GM19372 (cell line): ENCODE results near the gene KCNAB1.

Experiments used
- ATAC-seq: cut with Tn5 transposase; IDR thresholded peaks from one replicate; pipeline ENCODE4 v1.9.1; 2021; ENCODE audit warnings: mild to moderate bottlenecking, low read depth, moderate library complexity; ENCODE audit not compliant: unreplicated experiment

The KCNAB1 gene

GRCh38 chr3:156352728-156353127 lies 232.3 kb downstream of the KCNAB1 start:
- ATAC-seq = no peak

DNA sequence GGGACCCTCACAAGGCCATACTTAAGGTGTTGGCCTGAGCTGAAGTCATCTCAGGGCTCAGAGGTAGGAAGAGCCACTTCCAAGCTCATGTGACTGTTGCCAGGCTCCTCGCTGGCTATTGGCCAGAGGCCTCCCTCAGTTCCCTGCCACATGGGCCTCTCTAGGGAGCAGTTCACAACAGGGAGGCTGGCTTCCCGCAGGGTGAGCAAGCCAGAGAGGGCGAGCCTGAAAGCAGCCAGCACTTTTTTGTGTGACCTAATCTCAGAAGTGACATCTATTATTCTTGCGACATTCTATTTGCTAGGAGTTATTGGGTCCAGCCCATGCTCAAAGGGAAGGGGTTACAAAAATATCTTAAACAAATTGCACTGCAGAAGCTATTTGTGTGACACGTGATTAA lies 233.2 kb downstream of the KCNAB1 start:
- ATAC-seq = no peak

- ATAC-seq = no peak
Observed at GRCh38 chr3:156356537-156357363, 236.4 kb downstream of the KCNAB1 start.

GRCh38 chr3:156358232-156358631 lies 237.9 kb downstream of the KCNAB1 start:
- ATAC-seq = no peak

- ATAC-seq = no peak
Observed at GRCh38 chr3:156359368-156359767, 239.0 kb downstream of the KCNAB1 start.

DNA sequence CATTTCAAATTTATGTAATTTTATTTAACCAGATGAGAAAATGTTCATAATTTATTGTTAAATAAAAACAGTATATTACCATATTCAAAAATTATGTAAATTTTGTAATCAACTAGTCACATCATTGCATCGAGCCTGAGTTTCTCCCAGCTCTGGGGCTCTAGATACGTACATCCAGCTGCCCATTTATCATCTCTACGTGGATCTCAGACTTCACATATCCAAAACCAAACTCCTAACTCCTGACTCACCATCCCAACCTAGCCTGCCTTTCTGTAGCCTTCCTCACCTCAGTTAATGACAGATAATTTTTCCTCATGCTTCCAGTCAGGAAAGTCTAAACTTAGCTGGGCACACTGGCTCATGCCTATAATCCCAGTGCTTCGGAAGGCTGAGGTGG lies 239.7 kb downstream of the KCNAB1 start:
- no peak for ATAC-seq

GRCh38 chr3:156360963-156361362 lies 240.6 kb downstream of the KCNAB1 start:
- ATAC-seq = no peak

- no peak for ATAC-seq
Observed at GRCh38 chr3:156366559-156366958, 246.2 kb downstream of the KCNAB1 start.

DNA sequence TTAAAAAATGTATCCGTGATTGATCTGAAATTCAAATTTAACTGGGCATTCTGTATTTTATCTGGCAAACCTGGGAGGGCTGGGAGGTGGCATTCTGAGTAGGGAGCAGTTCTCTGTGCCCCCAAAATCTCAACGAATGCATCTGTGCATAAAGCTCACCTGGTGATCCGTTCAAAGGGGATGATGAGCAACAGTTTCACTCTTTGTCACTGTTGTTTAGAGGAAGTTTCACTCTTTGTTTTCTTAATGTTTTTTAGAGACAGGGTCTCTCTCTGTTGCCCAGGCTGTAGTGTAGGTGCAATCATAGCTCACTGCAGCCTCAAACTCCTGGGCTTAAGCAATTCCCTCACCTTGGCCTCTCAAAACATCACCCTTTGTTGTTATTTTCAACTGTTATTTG lies 247.8 kb downstream of the KCNAB1 start:
- no peak for ATAC-seq

GRCh38 chr3:156371701-156372100 lies 251.3 kb downstream of the KCNAB1 start:
- no peak for ATAC-seq

DNA sequence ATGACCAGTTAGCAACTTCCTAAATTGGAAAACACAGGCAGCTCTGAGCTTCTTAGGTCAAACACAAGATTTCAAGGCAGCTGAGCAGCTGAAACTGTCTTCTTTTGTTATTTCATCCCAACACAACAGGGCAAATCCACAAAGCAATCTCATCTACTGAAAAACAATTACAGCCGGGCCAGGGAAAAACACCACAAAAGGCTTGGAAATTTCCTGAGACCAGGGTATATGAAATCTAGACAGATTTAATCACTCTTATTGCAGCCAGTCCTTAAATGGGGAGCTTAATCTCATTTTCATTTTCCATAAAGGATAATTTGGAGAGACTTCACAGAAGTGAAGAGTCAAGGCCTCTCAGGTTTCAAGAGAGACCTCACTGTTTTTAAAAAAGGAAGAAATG lies 252.7 kb downstream of the KCNAB1 start:
- ATAC-seq = no peak

DNA sequence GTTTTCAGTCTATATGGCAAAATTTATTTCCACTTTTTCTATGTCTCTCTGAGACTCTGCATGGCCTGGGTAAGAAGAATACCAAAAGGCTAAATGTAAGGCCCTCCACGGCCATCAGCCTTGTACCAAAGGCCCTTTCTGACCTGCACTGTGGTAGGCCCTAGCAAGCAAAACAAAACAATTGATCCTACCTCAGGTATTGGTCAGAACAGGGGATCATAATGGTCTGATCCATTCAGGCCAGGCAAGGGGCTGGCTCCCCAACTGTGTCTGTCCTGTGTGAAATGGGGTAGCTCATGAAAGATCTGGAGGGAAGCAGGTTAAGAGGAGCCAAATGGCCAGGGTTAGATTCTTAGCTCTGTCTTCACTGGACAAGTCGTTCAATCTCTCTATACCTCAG lies 253.3 kb downstream of the KCNAB1 start:
- ATAC-seq = no peak

- no peak for ATAC-seq
Observed at GRCh38 chr3:156376199-156376598, 255.8 kb downstream of the KCNAB1 start.

- ATAC-seq = no peak
Observed at GRCh38 chr3:156377266-156377665, 256.9 kb downstream of the KCNAB1 start.

GRCh38 chr3:156377718-156378117 lies 257.3 kb downstream of the KCNAB1 start:
- no peak for ATAC-seq

GRCh38 chr3:156378871-156379270 lies 258.5 kb downstream of the KCNAB1 start:
- ATAC-seq = no peak

GRCh38 chr3:156379327-156379726 lies 258.9 kb downstream of the KCNAB1 start:
- no peak for ATAC-seq

DNA sequence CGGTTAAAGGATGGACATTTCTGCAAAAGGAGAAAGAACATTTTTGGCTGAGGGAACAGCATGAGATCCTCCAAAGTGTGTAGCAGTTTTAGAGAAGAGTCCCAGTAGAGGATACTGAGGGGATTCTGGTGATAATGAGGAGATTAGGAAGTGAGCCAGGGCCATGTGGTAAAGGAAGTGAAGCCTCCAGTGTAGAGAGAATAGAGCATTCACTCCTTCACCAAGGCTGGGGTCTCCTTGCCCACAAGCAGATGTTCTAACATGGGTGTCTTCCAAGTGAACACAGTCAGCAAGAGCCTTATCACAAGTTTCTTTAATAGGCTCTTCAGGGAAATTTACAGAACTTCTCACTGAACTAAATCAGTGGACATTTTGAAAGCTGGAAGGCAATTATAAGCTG lies 260.9 kb downstream of the KCNAB1 start:
- no peak for ATAC-seq

DNA sequence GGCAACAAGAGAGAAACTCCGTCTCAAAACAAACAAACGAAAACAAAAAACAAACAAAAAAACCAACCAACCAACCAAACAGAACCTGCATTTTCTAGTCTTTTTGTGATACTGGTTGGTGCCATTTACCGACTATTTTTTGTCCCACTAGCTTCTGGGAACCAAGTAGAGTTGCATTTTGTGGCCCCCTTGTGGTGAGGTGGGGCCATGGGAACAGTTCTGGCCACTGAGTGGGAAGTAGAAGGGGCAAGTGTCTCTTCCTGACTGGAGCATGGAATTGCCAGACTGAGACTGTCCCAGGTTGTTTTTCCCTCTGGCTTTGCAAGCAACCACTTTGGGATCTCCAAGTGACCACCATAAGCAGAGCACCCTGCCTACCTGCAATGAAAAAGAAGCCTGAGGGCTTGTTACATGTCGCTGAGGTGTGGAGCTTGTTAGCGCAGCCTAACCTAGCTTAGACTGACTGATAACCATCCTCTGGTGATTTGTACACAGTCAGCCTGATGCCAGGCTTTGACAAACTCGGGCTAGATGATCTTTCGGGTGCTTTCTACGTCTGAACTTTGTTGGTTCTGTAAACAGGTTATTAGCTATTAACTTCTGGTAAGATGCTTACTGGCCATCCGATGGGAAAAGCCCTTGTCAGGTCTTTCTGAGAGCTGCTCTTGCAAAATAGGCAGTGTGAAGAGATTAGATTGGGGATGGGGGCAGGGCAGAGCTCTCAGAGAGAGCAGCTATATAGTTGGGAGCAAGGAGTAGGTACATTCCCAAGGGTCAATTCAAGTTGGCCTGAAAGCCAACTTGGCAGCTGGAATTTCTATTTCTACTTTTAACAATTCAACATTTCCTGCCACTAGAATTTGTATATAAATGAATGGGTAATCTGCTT lies 262.3 kb downstream of the KCNAB1 start:
- ATAC-seq = no peak

DNA sequence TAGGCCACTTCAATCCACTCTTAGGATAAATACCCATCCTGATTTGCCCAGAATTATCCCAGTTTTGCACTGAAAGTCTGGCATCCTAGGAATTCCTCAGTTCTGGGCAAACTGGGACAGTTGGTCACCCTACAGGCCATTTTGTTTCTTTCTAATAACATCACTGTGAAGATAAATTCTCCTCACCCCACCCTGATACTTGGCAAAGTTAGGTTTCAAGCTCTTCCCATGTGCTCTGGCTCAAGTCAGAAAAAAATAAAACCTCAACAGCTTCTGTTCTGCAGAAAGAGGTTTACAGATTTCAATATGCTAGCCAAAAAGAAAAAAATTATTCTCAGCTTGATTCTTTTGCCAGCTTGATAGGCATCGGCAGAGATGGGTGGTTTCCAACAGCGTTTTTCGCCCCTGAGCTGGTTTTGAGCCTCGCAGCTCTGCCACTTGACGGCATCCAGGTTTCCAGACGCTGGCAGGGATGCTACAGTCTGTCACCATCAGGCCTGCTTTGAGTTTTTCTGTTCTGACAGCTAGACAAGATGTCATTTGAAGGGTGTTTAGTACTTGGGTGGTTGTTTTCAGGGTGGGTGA lies 263.2 kb downstream of the KCNAB1 start:
- ATAC-seq = no peak
